Mucosa of rectum (tissue), 2 donors: ENCODE data around the gene EHBP1L1.

Experiments
- H3K27ac ChIP-seq, 2 donors: one replicate each; pipeline ENCODE4 v1.7.0; 2013; ENCODE audit warnings: inconsistent platforms in 2 of 2, low read depth in 2 of 2, low read length in 2 of 2
- H3K27me3 ChIP-seq, 2 donors: one replicate each; pipeline ENCODE4 v1.7.0; 2013; ENCODE audit warnings: low read length in 2 of 2; ENCODE audit not compliant: control insufficient read depth in 2 of 2, insufficient read depth in 2 of 2
- H3K36me3 ChIP-seq, 2 donors: one replicate each; pipeline ENCODE4 v1.7.0; 2013; ENCODE audit warnings: low read length in 2 of 2; ENCODE audit not compliant: control insufficient read depth in 2 of 2, insufficient read depth in 2 of 2
- H3K4me1 ChIP-seq, 2 donors: one replicate each; pipeline ENCODE4 v1.7.0; 2013; ENCODE audit warnings: low read length in 2 of 2, mild to moderate bottlenecking in 1 of 2; ENCODE audit not compliant: control insufficient read depth in 2 of 2, insufficient read depth in 2 of 2
- H3K4me3 ChIP-seq, 2 donors: one replicate each; pipeline ENCODE4 v1.7.0; 2013; ENCODE audit warnings: low read length in 2 of 2
- H3K9ac ChIP-seq, 2 donors: one replicate each; pipeline ENCODE4 v1.7.0; 2013; ENCODE audit warnings: low read length in 2 of 2, low read depth in 1 of 2, mild to moderate bottlenecking in 1 of 2
- H3K9me3 ChIP-seq, 2 donors: one replicate each; pipeline ENCODE4 v1.7.0; 2013; ENCODE audit warnings: low read length in 2 of 2; ENCODE audit not compliant: control insufficient read depth in 2 of 2
- donor health status: healthy.
- donor health status: Normal muscosa, but diverticular disease.

The EHBP1L1 gene

DNA sequence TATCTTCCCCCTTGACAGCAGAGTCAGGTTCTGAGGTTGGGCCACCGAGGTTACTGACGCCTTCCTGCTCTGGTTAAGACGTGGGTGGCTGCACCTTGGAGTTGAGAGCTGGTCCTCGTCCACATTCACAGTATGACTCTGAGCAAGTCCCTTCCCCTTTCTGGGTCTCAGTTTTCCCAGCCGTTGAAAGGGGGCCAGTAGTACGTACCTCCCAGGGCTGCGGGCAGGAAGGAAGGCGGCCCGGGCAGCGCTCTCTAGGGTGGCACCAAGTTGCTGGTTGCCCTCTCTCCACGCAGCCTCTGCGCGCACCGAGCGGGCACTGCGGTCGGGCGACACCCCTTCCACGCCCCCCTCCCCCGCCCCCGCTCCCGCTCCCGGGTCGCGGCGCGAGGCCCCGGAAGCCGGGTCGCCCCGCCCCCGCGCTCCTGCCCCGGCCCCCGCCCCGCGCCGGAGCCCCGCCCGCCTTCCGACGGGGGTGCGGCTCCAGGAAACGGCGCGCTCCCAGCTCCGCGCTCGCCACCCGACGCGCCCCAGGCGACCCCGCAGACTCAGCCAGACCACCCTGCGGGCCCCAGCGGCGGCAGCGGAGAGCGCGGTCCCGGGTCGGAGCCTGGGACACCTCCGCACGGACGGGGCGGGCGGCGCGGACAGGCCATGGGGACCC is at the start of gene EHBP1L1:
TSS of gene EHBP1L1 (plus strand) at position 486 of the 664 bp plus-strand sequence. CDS start 250 bp downstream, outside the sequence.
- Histone ChIP-seq H3K9me3 (no peaks in the 10 kb centered on the region), H3K27ac (peak within 1 kb of the TSS; percentile 90 to 93), H3K36me3 (peaks cover 7 to 16% of the 10 kb centered on the region in 2 donors), H3K4me3 (peak within 1 kb of the TSS; percentile 72 to 82), H3K9ac (peak within 1 kb of the TSS; percentile 85 to 87), H3K4me1 (peaks cover 62 to 65% of the 10 kb centered on the region in 2 donors), H3K27me3 (no peaks in the 10 kb centered on the region)

DNA sequence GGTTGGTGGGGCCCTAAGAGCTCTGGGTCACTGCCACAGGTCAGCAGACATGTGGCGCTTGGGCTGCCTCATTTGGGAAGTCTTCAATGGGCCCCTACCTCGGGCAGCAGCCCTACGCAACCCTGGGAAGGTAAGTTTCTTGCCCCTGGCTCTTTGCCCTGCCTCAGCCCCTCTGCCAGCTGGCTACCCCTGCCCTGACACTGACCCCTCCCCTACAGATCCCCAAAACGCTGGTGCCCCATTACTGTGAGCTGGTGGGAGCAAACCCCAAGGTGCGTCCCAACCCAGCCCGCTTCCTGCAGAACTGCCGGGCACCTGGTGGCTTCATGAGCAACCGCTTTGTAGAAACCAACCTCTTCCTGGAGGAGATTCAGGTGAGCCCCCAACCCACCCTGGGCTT is 49.1 kb upstream of the EHBP1L1 start:
- H3K36me3 ChIP-seq: peaks cover 24 to 33% of the 10 kb centered on the region in 2 donors
- no peaks in the 10 kb centered on the region for H3K27me3 ChIP-seq
- H3K4me1 ChIP-seq: peaks cover 23 to 24% of the 10 kb centered on the region in 2 donors
- H3K27ac ChIP-seq: no peak overlapping the region
- H3K9me3 ChIP-seq: no peaks in the 10 kb centered on the region
- no peak overlapping the region for H3K9ac ChIP-seq
- no peak overlapping the region for H3K4me3 ChIP-seq

DNA sequence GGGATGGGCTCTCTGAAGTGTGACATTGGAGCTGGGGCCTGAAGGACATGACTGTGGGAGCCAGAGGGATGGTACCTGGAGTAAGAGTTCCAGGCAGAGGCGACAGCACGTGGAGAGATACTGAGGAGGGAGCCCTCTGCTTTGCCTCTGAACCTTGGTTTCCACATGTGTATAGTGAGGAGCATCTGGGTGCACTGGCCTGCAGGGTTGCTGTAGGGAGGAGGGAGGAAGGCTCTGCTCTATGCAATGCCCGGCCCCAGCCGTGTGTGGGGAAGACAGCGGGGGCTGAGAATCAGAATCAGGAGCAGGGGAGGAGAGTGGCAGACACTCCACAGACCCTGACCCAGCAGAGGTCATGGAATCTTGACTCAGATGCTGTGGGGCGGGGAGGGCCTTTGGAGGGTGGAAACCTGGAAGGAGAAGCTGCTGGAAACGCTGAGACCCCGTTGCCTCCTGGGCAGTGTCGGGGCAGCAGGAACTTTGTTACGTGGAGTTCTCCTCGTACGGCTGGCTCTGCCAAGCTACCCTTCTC is 47.0 kb upstream of the EHBP1L1 start:
- Histone ChIP-seq H3K36me3 (peaks cover 39 to 47% of the 10 kb centered on the region in 2 donors), H3K4me1 (peaks cover 14 to 17% of the 10 kb centered on the region in 2 donors), H3K9me3 (no peaks in the 10 kb centered on the region), H3K27me3 (no peaks in the 10 kb centered on the region), H3K4me3 (no peak overlapping the region), H3K9ac (no peak overlapping the region), H3K27ac (no peak overlapping the region)

DNA sequence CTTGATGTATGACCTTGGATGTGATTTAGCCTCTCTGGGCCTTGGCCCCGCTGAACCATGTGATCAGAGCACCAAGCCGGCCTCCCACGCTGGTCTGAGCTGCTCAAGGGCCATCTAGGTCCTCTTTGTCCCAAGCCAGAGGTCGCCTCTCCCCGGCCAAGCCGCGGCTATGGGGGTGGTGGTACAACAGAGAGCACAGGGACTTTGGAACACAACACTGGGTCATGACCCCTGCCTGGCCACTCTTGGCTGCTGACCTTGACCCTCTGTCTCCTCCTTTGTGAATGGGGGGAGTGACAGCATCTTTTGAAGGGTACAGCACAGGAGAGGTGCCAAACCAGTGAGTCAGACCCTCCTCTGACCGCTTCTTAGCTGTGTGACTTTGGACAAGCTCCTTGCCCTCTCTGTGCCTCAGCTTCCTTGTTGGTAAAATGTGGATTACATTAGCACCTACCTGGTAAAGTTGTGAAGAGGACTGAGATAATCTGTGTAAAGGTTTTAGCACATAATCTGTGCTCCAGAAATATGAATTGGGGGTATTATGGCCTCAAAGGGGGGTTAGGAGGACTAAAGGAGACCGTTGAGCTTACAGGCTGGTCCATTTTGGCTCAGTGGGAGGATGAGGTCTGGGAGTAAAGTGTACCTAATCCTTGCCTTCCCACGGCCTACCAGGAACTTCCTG is 46.2 kb upstream of the EHBP1L1 start:
- Histone ChIP-seq H3K4me1 (peaks cover 8 to 10% of the 10 kb centered on the region in 2 donors), H3K36me3 (peaks cover 43 to 47% of the 10 kb centered on the region in 2 donors), H3K27ac (no peak overlapping the region), H3K27me3 (no peaks in the 10 kb centered on the region), H3K4me3 (no peak overlapping the region), H3K9me3 (no peaks in the 10 kb centered on the region), H3K9ac (no peak overlapping the region)

DNA sequence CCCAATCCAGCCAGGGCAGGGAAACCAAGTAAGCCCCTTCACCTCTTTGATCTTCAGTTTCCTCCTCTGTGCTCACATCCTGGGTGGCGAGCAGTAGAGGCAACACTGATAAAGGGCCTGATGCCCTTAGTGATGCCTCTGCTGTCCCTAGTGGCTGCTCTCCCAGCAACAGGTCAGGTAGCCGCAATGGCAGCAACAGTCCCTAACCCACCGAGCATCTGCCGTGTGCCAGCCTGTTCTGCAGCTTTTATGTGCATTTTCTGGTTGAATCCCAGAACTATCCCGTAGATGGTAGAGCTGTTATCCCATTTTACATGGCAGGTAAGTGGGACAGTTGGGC is 45.7 kb upstream of the EHBP1L1 start:
- H3K4me3 ChIP-seq: no peak overlapping the region
- H3K4me1 ChIP-seq: peaks cover 8 to 10% of the 10 kb centered on the region in 2 donors
- H3K27ac ChIP-seq: no peak overlapping the region
- H3K27me3 ChIP-seq: no peaks in the 10 kb centered on the region
- peaks cover 44 to 51% of the 10 kb centered on the region in 2 donors for H3K36me3 ChIP-seq
- H3K9ac ChIP-seq: no peak overlapping the region
- H3K9me3 ChIP-seq: no peaks in the 10 kb centered on the region

DNA sequence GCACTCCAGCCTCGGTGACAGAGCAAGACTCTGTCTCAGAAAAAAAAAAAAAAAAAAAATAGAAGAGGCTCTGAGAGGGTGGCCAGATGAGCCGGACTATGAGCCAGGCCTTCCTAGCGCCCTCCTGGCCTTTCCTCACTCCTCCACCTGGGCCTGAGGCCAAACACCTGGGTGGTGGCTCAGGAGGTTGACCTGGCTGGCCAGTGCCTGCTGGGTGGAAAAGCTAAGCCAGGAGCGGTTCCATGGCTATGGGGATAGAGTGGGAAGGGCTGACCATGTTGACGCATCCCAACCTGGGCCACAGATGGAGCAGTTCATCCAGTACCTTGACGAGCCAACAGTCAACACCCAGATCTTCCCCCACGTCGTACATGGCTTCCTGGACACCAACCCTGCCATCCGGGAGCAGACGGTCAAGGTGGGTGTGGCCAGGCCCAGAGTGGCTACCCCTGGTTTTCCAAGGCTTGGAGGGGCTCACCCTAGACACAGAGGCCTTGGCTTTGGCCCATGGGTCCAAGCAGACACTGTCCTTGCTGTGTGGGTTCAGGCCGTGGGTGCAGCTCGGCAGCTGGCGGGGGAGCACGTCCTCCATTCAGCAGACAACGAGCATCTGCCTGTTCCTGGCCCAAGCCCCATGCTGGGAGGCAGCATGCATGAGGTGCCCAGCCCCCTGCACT is 43.3 kb upstream of the EHBP1L1 start:
- Histone ChIP-seq H3K27me3 (no peaks in the 10 kb centered on the region), H3K36me3 (peaks cover 52 to 60% of the 10 kb centered on the region in 2 donors), H3K27ac (no peak overlapping the region), H3K9ac (no peak overlapping the region), H3K4me3 (no peak overlapping the region), H3K4me1 (no peaks in the 10 kb centered on the region), H3K9me3 (no peaks in the 10 kb centered on the region)

DNA sequence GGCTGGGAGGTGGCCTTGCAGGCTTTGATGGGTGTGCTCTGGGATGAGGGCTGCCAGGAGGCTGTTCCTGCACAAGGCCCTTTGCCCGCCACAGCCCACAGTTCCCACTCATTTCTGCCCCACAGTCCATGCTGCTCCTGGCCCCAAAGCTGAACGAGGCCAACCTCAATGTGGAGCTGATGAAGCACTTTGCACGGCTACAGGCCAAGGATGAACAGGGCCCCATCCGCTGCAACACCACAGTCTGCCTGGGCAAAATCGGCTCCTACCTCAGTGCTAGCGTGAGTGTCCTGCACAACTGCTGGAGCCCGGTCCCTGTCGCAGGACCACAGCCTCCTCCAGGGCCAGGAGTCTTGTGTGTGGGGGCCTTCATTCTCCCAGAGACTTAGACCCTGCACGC is 40.8 kb upstream of the EHBP1L1 start:
- Histone ChIP-seq H3K27me3 (no peaks in the 10 kb centered on the region), H3K4me1 (peaks cover 5 to 6% of the 10 kb centered on the region in 2 donors), H3K9me3 (no peaks in the 10 kb centered on the region), H3K36me3 (peaks cover 52 to 62% of the 10 kb centered on the region in 2 donors), H3K9ac (no peak overlapping the region), H3K4me3 (no peak overlapping the region), H3K27ac (no peak overlapping the region)

DNA sequence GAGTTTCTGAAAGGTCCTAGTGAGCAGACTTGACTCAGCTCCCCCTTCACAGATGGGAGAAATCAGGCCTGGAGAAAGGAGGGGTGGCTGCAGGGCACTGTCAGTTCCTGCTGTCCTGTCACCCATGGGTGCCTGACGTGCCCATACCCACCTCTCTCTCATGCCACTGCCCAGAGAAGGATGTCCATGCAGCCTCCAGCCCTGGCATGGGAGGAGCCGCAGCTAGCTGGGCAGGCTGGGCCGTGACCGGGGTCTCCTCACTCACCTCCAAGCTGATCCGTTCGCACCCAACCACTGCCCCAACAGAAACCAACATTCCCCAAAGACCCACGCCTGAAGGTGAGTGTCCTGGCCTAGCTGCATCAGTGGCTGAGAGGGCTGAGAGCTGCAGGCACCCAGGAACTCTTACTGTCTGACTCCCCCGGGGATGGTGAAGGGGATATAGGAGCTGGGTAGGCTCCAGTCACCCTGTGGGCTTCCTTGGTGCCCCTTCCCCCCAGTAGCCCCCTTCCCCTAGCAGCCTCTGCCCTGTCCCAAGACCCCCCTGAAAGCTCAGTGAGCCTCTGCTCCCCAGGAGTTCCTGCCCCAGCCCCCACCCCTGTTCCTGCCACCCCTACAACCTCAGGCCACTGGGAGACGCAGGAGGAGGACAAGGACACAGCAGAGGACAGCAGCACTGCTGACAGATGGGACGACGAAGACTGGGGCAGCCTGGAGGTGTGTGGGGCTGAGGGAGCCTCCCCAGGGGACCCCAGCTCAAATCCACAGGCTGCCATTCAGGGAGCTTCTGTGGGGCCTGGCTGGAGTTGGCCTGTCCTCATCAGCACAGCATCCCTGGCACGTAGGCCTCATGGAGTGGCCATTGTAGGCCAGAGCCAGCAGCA is 39.2 kb upstream of the EHBP1L1 start:
- Histone ChIP-seq H3K4me1 (peaks cover 16 to 17% of the 10 kb centered on the region in 2 donors), H3K36me3 (peaks cover 38 to 47% of the 10 kb centered on the region in 2 donors), H3K9me3 (no peaks in the 10 kb centered on the region), H3K4me3 (no peak overlapping the region), H3K27ac (no peak overlapping the region), H3K27me3 (no peaks in the 10 kb centered on the region), H3K9ac (no peak overlapping the region)

DNA sequence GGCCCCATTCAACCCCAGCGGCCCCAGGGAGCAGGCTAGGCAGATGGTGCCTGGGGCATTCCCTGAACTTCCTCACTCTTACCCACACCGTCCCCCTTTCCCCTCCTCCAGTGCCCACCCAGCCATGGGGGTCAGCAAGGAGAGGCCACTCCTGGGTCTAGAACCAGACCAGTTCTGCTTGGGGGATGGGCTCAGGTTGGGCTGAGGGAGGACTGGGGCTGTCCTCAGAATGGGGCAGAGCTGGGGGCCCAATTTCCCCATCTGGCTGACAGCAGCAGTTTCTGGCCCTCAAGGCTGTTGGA is 38.6 kb upstream of the EHBP1L1 start:
- H3K36me3 ChIP-seq: peaks cover 34 to 43% of the 10 kb centered on the region in 2 donors

More for the DNA sequence above, 38.6 kb upstream of the EHBP1L1 start:
- Histone ChIP-seq H3K27ac (no peak overlapping the region), H3K4me1 (peaks cover 16 to 19% of the 10 kb centered on the region in 2 donors), H3K4me3 (no peak overlapping the region), H3K9ac (no peak overlapping the region), H3K27me3 (no peaks in the 10 kb centered on the region), H3K9me3 (no peaks in the 10 kb centered on the region)
